Measurements from ENCODE around the gene SDR39U1.

Gene SDR39U1

DNA sequence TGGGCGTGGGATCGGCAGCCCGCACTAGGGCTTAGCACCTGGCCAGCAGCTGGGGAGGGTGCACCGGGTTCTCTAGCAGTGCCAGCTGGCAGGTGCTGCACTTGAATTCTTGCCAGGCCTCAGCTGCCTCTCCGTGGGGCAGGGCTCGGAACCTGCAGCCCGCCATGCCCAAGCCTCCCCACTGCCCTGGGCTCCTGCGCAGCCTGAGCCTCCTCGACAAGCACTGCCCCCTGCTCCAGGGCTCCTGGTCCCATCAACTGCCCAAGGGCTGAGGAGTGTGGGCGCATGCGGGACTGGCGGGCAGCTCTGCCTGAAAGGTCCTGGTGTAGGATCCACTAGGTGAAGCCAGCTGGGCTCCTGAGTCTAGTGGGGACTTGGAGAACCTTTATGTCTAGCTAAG, 30.6 kb upstream of the SDR39U1 start:
- TF ChIP-seq TAF1 (IDR thresholded peaks at IDR 0.05; ENCODE audit: borderline replicate concordance, insufficient read depth, low read length): no peak
- TF ChIP-seq SIN3A (IDR thresholded peaks at IDR 0.05; ENCODE audit: borderline replicate concordance, insufficient read depth, low read length): no peak
- TF ChIP-seq FOXP2 (optimal IDR thresholded peaks at IDR 0.05; ENCODE audit: borderline replicate concordance, extremely low read depth, extremely low read length, insufficient read depth): no peak
- no peak for TF ChIP-seq POLR2AphosphoS5 (IDR thresholded peaks at IDR 0.05; ENCODE audit: low read depth, low read length)
- TF ChIP-seq, protein P1, sequence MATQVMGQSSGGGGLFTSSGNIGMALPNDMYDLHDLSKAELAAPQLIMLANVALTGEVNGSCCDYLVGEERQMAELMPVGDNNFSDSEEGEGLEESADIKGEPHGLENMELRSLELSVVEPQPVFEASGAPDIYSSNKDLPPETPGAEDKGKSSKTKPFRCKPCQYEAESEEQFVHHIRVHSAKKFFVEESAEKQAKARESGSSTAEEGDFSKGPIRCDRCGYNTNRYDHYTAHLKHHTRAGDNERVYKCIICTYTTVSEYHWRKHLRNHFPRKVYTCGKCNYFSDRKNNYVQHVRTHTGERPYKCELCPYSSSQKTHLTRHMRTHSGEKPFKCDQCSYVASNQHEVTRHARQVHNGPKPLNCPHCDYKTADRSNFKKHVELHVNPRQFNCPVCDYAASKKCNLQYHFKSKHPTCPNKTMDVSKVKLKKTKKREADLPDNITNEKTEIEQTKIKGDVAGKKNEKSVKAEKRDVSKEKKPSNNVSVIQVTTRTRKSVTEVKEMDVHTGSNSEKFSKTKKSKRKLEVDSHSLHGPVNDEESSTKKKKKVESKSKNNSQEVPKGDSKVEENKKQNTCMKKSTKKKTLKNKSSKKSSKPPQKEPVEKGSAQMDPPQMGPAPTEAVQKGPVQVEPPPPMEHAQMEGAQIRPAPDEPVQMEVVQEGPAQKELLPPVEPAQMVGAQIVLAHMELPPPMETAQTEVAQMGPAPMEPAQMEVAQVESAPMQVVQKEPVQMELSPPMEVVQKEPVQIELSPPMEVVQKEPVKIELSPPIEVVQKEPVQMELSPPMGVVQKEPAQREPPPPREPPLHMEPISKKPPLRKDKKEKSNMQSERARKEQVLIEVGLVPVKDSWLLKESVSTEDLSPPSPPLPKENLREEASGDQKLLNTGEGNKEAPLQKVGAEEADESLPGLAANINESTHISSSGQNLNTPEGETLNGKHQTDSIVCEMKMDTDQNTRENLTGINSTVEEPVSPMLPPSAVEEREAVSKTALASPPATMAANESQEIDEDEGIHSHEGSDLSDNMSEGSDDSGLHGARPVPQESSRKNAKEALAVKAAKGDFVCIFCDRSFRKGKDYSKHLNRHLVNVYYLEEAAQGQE (IDR thresholded peaks at IDR 0.05; ENCODE audit: insufficient read depth in 1 of 2, low read depth in 2 of 2, low read length in 2 of 2): no peak

DNA sequence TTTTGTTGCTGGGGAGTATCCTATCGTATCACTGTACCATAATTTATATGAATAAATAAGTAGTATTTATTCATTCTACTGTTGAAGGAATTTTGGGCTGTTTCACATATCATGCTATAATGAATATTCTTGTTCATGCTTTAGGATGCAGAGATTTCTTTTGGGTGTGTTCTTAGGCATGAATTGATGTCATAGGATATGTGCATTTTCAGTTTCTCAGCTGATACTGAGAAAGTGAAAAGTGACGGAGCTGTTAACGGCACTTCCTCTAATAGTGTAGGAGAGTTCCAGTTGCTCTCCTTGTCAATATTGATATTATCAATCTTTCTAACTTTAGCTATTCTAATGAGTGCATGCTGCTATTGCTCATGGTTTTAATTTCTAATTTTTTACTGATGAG, 23.2 kb upstream of the SDR39U1 start:
- no peak for TF ChIP-seq TAF1 (IDR thresholded peaks at IDR 0.05; ENCODE audit: borderline replicate concordance, insufficient read depth, low read length)
- no peak for TF ChIP-seq SIN3A (IDR thresholded peaks at IDR 0.05; ENCODE audit: borderline replicate concordance, insufficient read depth, low read length)
- TF ChIP-seq, protein P1 (IDR thresholded peaks at IDR 0.05; ENCODE audit: insufficient read depth in 1 of 2, low read depth in 2 of 2, low read length in 2 of 2): no peak
- TF ChIP-seq FOXP2 (optimal IDR thresholded peaks at IDR 0.05; ENCODE audit: borderline replicate concordance, extremely low read depth, extremely low read length, insufficient read depth): no peak
- TF ChIP-seq POLR2AphosphoS5 (IDR thresholded peaks at IDR 0.05; ENCODE audit: low read depth, low read length): no peak

DNA sequence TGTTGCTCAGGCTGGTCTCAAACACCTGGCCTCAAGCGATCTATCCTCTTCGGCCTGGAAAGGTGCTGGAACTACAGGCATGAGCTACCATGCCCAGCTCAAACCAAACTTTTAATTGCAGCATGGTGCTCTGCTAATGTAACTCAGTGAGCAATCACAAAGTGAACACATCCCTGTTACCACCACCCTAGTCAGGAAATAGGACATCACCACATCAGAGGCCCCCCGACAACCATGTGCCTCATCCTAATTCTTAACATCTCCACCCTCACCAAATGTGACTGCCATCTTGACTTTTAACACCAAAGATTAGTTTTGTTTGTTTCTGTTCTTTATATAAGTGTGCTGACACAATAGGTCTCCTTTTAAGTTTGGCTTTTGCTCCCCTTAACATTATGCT, 22.8 kb upstream of the SDR39U1 start:
- no peak for TF ChIP-seq POLR2AphosphoS5 (IDR thresholded peaks at IDR 0.05; ENCODE audit: low read depth, low read length)
- no peak for TF ChIP-seq FOXP2 (optimal IDR thresholded peaks at IDR 0.05; ENCODE audit: borderline replicate concordance, extremely low read depth, extremely low read length, insufficient read depth)
- TF ChIP-seq, protein P1 (IDR thresholded peaks at IDR 0.05; ENCODE audit: insufficient read depth in 1 of 2, low read depth in 2 of 2, low read length in 2 of 2): no peak
- no peak for TF ChIP-seq SIN3A (IDR thresholded peaks at IDR 0.05; ENCODE audit: borderline replicate concordance, insufficient read depth, low read length)
- no peak for TF ChIP-seq TAF1 (IDR thresholded peaks at IDR 0.05; ENCODE audit: borderline replicate concordance, insufficient read depth, low read length)

DNA sequence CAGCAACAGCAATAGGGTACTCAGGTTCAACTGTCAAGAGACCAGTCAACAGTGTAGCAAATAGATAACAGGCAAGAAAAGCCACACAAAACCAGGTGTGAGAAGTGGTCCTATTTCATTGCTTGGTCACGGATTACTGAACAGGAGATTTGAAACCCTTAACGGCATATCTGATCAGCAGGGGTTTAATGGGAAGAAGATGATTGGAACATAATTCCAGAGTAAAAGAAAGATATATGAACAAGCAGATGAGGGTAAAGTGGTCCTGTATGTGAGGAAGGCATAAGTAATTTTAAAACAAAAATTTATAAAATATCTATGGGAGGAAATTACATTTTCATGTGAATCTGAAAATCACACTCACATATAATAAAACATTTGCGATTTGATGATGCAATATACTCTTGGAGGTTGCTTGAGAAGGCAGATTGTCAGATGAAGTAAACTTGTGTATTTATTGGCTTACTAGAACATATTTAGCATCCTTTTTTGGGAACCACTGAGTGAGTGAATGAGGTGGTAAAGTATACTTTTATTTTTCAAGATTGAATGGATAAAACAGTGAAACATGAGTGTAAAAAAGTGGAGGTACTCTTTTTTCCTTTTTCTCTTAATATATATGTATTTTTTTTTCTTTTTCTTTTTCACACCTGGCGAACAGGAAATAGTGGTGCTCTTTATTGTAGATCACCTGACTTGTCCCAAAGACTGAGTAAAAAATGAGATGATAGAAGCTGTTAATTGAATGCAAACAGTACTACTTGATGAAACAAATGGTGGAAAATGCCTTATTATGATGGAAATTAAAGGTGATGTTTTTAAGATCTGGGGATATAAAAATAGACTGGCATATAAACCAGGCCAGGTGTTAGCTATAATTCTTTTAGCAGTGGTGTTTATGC, 21.6 kb upstream of the SDR39U1 start:
- TF ChIP-seq POLR2AphosphoS5 (IDR thresholded peaks at IDR 0.05; ENCODE audit: low read depth, low read length) (no peak), SIN3A (IDR thresholded peaks at IDR 0.05; ENCODE audit: borderline replicate concordance, insufficient read depth, low read length) (no peak), TAF1 (IDR thresholded peaks at IDR 0.05; ENCODE audit: borderline replicate concordance, insufficient read depth, low read length) (no peak), FOXP2 (optimal IDR thresholded peaks at IDR 0.05; ENCODE audit: borderline replicate concordance, extremely low read depth, extremely low read length, insufficient read depth) (no peak)
- TF ChIP-seq, protein P1 (IDR thresholded peaks at IDR 0.05; ENCODE audit: insufficient read depth in 1 of 2, low read depth in 2 of 2, low read length in 2 of 2): no peak

Measured in PFSK-1 (cell line).